HG03439 (cell line): ENCODE results near the gene CD38.
"Not testable (repeated sequence)": the region's sequence is repeated elsewhere in the genome, so short reads cannot be mapped to it uniquely, and the experiment has no call there.

Experiments
- ATAC-seq: cut with Tn5 transposase; IDR thresholded peaks from one replicate; pipeline ENCODE4 v1.9.1; 2021; ENCODE audit warnings: mild to moderate bottlenecking, moderate library complexity; ENCODE audit not compliant: unreplicated experiment

Gene CD38

DNA sequence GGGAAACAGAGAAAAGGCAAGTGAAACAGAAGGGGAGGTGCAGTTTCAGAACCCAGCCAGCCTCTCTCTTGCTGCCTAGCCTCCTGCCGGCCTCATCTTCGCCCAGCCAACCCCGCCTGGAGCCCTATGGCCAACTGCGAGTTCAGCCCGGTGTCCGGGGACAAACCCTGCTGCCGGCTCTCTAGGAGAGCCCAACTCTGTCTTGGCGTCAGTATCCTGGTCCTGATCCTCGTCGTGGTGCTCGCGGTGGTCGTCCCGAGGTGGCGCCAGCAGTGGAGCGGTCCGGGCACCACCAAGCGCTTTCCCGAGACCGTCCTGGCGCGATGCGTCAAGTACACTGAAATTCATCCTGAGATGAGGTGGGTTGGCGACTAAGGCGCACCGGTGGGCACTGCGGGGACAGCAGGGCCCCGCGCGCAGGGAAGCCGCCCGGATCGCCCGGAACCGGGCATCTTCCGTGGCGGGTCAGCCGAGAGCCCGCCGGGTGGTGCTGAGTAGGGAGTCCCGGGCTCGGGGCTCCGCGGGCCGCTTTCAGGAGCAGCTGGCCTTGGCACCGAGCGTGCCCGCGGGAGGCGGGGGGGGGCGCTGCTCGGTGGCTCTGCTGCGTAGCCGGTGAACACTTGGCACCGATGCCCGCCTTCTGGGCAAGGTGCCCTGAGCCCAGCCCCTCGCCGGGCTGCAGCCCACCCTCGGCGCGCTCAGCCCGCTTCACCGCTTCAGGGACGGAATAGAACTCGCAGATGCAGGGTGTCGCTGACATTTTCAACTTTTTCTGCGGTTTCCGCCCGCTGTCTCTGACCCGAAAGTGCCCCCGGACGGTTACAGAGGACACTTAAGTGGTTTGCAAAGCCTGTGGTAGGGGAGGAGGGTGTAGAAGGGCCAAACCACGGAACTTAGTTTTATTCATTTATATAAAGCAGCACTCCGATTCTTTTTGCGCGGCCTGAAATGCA is at the start of gene CD38:
TSS of gene CD38 (plus strand) at position 40 of the 953 bp plus-strand sequence. CDS start at position 127, 87 bp downstream.
- ATAC-seq: peak; percentile 72

DNA sequence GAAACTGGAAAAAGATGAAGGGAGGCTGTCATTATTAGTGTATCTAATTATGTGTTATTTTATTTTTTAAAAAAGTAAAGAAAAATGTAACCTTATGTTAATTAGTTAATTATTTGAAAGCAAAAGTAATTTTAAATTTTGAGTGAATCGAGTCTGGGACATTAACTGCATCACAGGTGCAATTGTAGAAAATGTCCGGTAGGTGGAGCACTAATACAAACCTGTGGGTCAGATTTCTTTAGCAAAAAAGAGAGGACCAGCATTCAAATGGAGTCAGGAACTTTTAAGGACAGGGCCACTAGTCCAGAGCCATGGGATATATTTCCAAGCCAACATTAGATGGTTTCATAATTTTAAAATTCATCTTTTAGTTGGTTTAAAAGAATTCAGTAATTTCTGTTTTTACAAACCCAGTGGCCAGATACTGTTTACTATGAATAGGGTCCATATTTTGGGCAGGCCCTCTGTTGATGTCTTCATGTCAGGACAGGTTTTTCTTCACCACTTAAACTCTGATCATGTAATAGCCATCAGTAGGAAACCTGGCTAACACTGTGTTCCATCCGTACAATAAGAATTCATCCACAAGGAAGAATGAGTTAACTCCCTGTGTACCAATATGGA is 48.1 kb upstream of the CD38 start:
- ATAC-seq: peak; percentile 65

DNA sequence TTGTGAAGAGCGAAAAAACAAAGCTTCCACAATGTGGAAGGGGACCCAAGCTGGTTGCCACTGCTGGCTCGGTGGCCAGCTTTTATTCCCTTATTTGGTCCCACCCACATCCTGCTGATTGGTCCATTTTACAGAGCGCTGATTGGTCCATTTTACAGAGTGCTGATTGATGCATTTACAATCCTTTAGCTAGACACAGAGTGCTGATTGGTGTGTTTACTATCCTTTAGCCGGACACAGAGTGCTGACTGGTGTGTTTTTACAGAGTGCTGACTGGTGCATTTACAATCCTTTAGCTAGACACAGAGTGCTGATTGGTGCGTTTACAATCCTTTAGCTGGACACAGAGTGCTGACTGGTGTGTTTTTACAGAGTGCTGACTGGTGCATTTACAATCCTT is 45.1 kb upstream of the CD38 start:
- not testable (repeated sequence) for ATAC-seq

DNA sequence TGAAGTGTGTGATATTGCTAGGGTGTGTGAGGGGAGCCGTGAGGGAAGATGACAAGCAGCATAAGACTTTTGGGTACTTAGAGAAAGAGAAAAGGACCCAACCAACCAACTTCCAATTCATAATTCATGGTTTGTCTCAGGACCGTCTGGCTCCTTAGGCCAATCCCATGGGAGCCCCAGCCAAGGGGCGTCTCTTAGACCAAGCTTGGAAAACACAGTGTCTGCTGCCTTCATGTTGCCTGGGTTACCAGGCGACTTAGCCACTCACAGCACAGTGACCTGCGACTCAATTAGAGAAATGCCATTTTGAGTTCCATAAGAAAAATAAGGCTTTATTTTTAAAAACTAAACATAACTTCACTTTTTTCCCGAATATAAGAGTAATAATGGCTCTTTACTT is 42.6 kb upstream of the CD38 start:
- ATAC-seq: no peak

DNA sequence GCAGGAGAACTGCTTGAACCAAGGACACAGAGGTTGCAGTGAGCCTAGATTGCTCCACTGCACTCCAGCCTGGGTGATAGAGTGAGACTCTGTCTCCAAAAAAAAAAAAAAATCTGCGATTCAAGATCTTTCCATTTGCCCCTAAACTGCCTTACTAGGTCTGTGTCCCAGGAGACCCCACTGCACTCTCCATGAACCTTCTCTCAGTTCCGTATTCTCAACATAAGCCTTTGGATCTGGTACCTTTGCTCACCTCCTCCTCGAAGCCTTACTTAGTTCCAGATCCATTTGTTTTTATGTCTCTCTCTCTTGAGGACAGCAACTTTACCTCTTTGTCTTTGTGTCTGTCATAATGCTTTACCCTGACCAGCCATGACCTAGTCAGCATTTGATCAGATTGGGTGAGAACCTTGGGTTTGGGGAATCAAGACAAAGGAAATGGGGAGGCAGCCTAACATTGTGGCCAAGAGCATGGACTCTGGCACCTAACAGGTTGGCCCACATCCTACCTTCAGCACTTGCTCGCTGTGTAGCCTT is 41.5 kb upstream of the CD38 start:
- no peak for ATAC-seq

DNA sequence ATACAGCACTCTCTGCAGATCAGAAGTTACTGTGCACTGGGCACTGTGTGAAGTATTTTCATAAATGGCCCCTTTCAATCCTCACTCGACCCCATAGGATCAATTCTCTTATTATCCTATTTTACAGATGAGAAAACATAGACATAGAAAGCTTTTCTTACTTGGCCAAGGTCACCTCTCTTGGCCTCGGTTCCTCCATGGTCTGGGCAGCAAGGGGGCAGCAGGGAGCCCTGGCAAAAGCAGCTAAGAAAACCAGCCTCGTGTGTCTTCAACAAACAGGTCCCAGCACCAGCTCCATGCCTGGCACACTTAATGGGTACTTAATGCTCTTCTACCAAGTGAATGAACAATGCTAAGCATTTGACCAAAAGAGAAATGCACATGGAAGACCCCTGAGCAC is 40.9 kb upstream of the CD38 start:
- no peak for ATAC-seq

DNA sequence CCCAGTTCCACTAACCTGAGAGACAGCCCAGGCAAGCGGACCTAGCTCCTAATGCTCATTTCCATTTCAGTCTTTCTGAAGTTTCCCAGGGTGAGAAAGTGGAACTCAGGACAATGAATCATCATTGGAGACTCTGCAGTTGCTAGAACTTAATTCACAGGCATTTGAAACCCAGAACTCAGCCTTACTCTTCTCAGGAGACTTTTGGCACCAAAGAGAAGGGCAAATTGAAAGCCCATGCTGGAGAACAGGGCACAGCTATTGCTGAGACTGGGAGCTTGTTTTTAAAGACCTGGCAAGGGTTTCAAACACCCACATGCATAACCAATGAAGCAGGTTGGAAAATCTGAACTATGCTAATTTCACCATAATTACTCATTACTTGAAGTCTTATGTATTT is 39.3 kb upstream of the CD38 start:
- ATAC-seq: no peak

DNA sequence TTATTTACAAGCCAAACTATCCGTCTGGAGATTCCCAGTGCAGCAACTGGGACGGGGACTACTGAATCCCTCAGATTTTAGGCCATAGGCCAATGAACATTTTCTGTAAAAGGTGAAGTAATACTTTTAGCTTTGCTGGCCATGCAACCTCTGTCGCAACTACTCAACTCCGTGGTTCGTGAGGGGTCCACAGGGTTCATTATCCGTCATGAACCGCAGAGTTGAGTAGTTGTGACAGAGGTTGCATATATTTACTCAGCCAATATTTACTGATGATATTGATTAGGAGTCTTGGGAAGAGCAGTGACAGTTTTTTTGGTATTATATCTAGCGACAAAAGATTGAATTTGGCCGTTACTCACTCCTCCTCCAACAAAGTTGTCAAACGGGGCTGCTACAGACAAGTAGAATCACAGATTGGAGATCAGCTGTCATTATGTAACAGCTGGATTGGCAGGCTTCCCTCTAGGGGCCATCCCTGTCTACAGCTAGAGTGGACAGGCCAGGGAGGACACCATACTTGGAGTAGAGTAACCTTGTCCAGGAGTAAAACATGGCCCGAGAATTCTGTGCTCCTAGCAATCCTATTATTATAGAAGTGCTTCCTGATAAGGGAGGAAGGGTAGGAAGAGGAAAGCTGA is 37.2 kb upstream of the CD38 start:
- ATAC-seq: no peak

DNA sequence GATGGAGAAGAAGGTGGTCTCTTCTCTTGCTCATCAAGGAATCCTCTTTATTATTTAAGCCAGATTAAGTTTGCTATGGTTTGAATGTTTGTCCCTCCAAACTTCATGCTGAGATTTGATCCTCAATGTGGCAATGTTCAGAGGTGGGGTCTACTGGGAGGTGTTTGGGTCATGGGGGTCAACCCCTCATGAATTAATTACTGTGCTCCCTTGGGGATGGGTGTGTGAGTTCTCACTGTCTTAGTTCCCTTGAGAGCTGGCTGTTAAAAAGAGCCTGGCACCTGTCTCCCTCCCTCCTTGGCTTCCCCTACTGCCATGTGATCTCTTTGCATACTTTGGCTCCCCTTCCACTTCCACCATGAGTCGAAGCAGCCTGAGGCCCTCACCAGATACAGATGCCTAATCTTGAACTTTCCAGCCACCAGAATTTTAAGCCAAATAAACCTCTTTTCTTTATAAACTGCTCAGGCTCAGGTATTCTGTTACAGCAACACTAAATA is 36.0 kb upstream of the CD38 start:
- no peak for ATAC-seq

DNA sequence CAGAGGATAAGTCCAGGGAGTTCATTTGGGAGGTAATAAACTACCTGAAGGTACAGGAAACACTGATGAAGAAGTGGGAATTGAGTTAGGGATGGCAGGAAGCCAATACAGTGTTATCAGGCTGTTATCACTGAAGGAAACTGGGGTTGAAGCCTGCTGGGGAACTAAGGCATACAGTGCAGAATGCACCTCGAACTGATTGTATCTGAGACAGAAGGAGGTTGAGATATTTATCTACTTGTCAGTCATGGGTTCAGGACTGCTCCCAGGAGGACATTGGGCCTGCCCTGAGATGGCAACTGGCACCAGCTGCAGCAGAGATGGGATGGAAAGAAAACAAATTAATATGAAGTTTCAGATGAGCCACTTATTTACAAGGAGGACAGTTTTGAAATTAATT is 35.5 kb upstream of the CD38 start:
- ATAC-seq: no peak

DNA sequence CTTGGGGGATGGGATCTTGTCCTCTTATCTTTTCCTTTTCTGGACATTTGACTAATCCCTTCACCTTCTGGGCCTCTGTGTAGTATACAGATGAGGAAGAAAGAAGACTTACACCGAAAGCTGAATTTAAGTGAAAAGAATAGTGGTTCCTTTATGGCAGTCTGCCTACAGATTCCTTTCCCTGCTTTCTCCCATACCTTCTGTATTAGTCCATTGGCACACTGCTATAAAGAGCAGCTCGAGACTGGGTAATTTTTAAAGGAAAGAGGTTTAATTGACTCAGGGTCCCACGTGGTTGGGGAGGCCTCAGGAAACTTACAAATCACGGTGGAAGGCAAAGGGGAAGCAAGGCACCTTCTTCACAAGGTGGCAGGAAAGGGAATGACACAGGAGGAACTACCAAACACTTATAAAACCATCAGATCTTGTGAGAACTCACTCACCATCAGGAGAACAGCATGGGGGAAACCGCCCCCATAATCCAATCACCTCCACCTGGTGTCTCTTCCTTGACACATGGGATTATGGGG is 34.0 kb upstream of the CD38 start:
- no peak for ATAC-seq

DNA sequence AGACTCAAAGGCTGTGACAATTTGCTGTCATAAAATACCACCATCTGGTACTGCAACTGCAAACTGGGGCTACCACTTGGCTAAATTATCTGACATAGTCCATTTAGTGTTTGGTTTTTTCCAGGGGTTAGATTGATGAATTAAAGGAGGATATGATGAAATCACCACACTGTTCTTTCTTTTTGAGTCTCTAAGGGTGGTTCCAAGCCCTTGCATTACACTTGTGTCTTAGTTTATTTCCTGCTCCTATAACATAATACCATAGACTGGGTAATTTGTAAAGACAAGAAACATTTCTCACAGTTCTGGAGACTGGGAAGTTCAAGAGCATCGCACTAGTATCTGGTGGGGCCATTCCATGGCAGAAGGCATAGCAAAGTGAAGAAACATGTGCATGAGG is 32.0 kb upstream of the CD38 start:
- ATAC-seq: no peak

DNA sequence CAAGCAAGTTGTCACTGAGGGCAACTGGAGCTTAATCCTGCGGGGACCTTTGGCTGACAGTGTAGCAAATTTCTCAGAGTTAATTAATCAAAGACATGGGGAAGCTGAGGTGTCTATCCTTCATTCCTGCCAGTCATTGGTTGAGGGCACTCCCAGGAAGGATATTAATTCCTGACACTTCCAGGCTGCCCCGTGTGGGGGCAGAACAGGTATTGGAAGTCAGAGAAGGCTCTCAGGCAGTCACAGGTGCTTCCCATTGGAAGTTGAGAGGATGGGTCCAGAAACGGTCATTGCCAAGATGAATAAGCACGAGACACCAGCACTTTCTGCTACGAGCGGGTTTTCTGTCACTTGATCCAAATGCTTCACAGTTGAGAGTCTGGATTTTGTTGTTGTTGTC is 29.1 kb upstream of the CD38 start:
- ATAC-seq: no peak

DNA sequence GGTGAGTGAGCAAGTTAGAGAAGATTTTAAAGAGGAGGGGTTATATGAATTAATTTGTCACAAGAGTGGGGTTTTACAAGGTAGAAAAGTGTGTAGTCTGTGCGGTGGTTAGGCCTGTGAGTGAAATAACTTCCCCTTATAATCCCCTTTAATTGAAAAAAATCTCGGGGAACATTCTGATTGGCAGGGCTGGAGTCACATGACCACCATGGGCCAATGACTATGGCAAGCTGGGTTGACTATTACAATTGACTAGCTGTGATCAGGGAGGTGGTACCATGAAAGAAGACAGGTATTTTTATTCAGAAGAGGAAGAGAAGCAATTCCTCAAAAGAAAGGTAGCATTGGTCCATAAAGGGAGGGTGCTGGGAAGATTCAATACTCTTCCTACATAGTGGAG is 27.0 kb upstream of the CD38 start:
- ATAC-seq: no peak

DNA sequence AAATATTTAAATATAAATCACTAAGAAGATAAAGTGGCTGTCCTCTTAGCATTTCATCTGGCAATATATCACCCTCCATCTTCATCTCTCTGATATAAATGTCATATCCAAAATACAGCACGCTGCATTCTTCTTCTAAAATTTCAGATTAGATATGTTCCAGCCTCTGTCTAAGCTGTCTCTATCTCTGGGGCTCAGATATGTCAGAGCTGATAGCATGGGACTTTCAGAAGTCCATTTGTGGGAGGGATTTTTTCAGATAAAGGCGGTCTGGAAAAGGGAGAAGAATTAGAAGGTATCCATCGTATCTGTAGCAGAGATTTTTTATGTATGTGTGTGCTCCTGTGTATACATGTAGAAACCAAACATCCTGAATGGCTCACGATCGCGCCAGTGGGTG is 25.0 kb upstream of the CD38 start:
- ATAC-seq: no peak

DNA sequence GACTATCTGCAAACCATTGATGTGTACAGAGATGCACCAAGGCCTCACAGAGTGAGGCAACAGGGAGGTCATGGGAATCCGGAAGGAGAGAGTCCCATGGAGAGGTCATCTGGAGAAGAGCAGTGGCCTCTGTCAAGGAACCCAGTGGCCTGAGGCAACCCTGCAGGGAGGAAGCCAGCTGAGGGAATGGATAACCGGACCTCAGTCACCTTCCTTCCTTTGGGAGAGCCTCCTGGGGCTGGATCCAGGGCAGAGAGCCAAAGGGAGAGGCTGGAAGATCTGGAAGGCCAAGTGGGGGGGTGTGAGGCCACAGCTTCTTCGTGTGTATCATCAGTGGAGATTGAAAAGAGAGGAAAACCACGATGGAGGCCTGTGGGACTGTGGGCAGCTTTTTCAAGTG is 24.3 kb upstream of the CD38 start:
- ATAC-seq: no peak

DNA sequence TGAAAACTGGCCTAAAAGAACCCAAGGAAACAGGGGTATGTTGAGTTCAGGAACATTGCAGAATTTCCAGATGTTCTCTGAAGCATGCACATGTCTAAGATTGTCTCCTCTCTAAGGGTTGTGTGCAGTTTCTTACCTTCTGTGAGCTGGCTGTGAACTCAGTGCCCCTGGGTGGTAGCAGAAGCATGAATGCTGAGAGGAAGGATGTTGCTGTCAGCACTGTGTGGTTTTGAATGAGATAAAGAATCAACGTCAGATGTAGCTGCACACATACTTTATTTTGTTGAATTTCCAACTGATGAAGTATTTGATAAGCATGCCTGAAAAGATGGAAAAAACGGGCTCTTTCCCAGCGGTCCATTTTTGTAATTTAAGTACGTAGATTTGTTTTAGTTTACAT is 23.8 kb upstream of the CD38 start:
- no peak for ATAC-seq

DNA sequence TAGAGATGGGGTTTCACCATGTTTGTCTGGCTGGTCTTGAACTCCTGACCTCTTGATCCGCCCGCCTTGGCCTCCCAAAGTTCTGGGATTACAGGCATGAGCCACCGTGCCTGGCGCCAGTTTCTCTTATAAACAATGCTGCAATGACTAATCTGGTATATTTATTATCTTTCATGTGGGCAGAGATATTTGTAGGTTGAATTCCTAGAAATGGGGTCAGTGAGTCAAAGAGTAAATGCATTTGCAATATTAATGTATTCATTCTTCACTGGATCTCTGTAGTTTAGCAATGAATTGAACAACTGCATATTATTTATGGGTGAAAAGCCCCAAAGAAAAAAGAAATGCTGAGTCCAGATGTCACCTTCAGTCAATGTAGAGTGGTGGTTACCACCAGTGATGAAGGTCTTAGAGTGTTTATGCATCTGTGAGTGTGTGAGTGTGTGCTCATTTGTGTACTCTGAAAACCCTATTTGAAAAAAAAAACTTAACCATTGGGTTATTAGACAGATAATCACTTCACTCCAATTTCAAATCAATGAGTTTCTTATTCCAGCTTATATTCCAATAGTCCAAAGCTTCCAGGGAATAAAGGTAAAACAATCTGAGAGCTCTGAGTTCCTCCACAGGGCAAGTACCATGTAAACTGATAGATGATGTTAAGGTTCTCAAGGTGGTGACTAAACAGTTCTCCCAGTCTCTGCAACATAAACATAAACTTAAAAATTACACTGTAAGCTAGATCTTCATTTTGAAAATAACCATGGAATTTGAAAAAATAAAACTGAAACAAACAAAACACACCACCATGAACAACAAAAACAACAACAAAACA is 22.6 kb upstream of the CD38 start:
- peak; percentile 7 for ATAC-seq

DNA sequence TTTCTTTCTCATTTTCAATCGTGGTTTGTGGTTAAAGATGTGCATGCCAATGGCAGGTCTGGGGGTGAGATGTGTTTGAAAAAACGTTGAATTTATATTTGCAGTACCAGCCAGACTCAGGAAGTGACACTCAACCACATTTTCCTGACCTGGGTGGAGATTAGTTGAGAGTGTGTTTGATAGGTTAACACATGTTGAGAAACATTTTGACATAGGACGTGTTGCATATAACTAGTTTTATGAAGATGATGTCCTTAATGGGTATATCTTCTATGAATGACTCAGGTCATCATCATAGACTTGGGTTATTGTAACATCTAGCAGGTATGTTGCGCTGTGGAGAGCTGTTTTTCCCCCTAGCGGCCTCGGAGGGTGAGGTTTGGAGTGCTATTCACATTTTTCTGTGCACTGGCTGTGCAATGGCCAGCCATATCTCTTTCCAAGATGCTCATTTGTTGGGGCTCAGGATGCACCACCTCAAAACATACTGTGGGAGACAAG is 21.7 kb upstream of the CD38 start:
- ATAC-seq: peak; percentile 87

DNA sequence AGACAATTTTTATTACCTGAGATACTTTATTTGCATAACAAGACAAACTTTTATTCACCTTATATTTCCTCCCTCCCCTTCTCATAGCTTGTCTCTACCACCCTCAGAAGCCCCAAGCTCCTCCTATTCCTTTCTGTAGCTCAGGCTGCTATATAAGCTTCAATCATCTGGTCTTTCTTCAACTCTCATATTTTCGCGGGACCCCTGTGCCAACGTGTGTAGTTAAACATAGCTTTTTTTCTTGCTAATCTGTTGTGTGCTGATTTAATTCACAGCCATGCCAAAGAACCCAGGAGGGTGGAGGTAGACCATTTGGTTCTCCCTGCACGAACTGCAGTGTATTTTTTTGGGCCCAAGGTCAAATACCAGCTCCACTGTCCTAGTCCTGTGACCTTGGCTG is 21.1 kb upstream of the CD38 start:
- ATAC-seq: no peak
